Head of caudate nucleus (tissue), 42 donors: ENCODE data around the gene ZNF382.
A peak's percentile ranks its signal among the peaks of the same experiment; 100 is the strongest.
"Not testable (repeated sequence)": the region's sequence is repeated elsewhere in the genome, so short reads cannot be mapped to it uniquely, and the experiment has no call there.

Experiments
- DNase-seq, 42 donors: peaks; one replicate each; pipeline versions ENCODE4 v3.0.0 to v3.0.0-alpha.2; 2020 to 2021; ENCODE audit warnings: mixed read lengths in 7 of 42
- intact Hi-C: fragments of 100-400 bp; cut with DNase I; formaldehyde crosslinking; loops from one replicate; pipeline ENCODE4 v1.15.0; 2022

Gene ZNF382

DNA sequence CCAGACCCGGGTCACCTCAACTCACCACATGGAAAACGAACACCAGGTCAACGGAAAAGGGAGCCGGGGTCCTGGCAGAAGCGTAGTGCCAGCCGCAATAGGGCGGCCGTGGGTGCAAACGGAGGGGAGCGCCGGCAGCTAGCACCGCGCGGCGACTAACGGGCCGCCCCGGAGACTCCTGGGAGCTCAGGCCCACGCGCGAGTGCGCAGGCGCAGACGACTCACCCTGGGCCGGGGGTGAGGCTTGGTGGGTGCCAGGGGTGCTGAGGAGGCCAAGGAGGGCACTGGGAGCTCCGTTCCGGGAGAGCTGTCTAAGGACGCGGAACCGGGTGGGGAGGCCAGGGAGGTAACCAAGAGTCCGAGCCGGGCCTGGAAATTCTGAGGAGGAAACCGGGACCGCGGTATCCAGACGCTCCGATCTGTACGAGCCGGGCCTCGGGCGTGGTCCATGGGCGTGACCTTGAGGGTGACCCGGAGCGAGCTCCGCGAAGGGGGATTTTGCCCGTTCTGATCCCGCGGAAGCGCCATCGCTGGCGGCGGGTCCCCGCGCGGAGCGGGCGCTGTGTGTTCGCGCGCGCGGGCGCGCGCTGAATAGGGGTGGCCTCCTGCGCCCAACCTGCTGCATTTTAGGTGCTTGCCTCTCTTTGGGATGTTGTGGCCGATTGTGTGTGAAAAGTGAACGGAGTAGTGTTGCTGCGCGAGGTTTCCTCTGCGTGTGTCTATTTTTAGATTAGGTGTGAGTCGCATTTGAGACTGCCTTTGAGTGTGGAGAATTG is at the start of gene ZNF382:
Gene ZNF382, plus strand, starts transcription at position 213 of the 776 bp plus-strand sequence. CDS start 4,602 bp downstream, outside the sequence.
- DNase-seq: peak; percentile 53 to 94 (median 86)
- intact Hi-C loops: no loop called here

- intact Hi-C loops: no loop called here
- no peak for DNase-seq
These were observed 40.7 kb upstream of the ZNF382 start for GRCh38 chr19:36564391-36564790.

GRCh38 chr19:36572593-36573019 is 32.5 kb upstream of the ZNF382 start:
- no peak for DNase-seq
- intact Hi-C loops: loop anchor here (5.0 kb wide), 1 partner anchor 45 kb away; the partner anchor contains the start of gene ZNF260

- DNase-seq: peak; percentile 86 to 96 (median 92)
- intact Hi-C loops: loop anchor here (5.0 kb wide), 1 partner anchor 46 kb away; the partner anchor contains the start of gene ZNF260
These were observed 31.9 kb upstream of the ZNF382 start, which contains the start of gene ZNF529 for GRCh38 chr19:36573020-36573894. TSS of gene ZNF529 (minus strand) at chr19:36573292. CDS start at chr19:36572346, 946 bp downstream.

GRCh38 chr19:36573895-36574720 is 31.0 kb upstream of the ZNF382 start:
- DNase-seq: peak in 5 of 42 donors; percentile 2 to 22 (median 9)

DNA sequence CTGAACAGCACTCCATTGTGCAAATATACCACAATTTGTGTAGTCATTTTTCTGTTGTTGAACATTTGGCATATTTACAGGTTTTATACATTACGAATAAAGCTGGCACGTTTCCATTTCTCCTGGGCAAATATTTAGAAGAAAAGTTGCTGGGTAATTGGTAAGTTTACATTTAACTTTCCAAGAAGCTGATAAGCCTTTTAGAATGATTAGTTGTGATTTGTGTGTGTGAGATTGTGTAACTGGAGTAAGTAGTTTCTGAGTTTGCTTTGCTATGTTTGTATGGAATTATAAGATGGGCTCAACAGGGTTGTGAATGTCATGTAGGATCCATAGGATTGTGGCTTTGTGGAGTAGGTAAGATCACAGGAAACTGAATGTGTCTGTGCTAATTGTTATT is 30.4 kb upstream of the ZNF382 start:
- intact Hi-C loops: loop anchor here (5.0 kb wide), 1 partner anchor 47 kb away; the partner anchor contains the start of gene ZNF260
- DNase-seq: no peak

More at GRCh38 chr19:36573895-36574720, 31.0 kb upstream of the ZNF382 start:
- intact Hi-C loops: loop anchor here (5.0 kb wide), 1 partner anchor 47 kb away; the partner anchor contains the start of gene ZNF260

DNA sequence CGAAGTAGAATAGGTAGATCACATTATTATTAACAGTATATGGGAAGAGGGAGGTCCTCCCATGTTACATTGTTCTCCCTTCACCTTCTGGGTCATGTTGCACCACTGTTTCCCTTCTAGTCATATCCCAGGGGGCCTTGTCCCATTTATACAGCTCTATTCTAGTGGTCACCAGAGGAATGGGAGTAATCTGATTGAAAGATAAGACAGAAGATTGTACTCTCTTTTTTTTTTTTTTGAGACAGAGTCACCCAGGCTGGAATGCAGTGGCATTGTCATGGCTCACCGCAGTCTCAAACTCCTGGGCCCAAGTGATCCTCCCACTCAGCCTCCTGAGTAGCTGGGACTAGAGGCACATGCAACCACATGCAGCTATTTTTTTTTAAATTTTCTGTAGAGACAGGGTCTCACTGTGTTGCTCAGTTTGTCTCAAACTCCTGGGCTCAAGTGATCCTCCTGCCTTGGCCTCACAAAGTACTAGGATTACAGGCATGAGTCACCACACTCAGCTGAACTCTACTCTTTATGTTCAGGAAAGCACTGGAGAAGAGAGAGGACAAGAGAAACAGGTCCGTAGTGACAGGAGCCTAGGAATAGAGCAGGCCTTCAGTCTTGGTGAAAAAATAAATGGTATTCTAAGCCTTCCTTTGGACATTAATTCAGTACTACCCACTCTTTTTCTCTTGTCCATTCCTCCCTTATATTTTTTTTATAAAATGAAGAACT is 27.7 kb upstream of the ZNF382 start:
- intact Hi-C loops: no loop called here
- DNase-seq: no peak

DNA sequence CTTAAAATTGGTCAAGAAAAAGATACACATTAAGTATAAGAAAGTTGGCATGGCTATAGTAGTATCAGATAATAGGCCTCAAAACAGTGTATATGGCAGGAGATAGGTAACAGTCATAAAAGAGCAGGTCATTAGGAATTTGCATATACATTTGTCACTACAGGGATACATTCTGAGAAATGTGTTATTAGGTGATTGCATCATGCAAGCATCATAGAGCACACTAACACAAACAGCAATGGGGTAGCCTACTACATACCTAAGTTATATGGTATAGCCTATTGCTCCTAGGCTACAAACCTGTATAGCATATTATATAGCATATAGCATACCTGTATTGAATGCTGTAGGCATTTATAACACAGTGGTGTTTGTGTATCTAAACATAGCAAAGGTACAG is 25.9 kb upstream of the ZNF382 start:
- DNase-seq: no peak
- intact Hi-C loops: no loop called here

DNA sequence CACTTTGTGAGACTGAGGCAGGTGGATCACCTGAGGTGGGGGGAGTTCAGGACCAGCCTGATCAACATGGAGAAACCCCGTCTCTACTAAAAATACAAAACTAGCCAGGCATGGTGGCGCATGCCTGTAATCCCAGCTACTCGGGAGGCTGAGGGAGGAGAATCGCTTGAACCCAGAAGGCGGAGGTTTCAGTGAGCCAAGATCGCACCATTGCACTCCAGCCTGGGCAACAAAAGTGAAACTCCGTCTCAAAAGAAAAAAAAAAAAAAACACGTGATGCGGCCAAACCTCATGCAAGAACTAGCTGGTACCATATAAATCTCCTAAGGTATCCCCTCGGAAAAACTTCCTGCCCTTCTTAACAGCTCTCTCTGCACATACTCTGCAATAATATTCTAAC is 2.4 kb upstream of the ZNF382 start:
- DNase-seq, intact Hi-C loops: not testable (repeated sequence)

DNA sequence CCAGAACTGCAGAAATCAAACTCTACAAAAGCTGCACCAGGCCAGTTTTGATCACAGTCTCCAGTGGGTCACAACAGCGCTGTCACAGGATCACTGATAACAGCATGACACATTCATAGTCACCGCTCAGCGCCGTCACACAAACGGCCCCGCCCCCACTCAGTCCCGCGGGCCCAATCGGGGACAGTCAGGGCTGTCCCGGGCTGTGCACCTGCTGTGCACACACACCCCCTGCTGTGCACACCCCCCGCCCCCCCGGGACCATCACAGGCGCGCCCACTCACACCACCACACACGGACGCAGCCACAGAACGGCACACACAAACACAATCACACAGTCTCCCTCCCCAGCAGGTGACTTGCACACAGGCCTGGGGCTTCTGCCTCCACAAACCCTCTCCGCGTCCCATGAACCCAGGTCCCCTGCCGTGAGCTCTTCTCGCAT is 435 bp upstream of the ZNF382 start:
- intact Hi-C loops: no loop called here
- DNase-seq: peak; percentile 51 to 91 (median 81)

DNA sequence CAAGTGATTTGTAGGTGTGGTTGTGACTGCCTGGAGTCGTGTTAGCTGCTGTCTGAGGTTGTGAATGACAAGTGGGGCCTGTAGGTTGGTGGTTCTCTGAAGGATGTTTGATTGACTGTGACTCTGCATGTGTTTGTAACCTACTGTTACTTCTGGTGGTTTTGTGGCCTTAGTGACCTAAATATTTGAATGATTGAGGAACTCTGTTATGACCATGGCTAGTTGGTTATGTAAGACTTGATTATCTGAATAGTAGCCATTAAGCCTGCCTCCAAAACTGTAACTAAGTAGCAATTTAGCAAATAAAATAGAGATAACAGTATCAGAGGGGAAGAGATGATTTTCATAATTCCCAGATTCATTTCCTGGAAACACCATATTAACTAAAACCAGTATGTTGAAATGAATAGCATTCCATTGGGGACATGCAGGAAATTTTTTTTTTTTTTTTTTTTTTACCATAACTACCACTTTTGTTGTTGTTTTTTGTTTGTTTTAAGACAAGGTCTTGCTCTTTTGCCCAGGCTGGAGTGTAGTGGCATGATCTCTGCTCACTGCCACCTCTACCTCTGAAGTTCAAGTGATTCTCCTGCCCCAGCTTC is 865 bp downstream of the ZNF382 start:
- intact Hi-C loops: no loop called here
- peak in 1 of 42 donors; percentile 3 for DNase-seq

GRCh38 chr19:36627057-36627456 is 21.9 kb downstream of the ZNF382 start:
- intact Hi-C loops: no loop called here
- no peak for DNase-seq

- DNase-seq: no peak
- intact Hi-C loops: no loop called here
These were observed 30.2 kb downstream of the ZNF382 start for GRCh38 chr19:36635342-36635741.

DNA sequence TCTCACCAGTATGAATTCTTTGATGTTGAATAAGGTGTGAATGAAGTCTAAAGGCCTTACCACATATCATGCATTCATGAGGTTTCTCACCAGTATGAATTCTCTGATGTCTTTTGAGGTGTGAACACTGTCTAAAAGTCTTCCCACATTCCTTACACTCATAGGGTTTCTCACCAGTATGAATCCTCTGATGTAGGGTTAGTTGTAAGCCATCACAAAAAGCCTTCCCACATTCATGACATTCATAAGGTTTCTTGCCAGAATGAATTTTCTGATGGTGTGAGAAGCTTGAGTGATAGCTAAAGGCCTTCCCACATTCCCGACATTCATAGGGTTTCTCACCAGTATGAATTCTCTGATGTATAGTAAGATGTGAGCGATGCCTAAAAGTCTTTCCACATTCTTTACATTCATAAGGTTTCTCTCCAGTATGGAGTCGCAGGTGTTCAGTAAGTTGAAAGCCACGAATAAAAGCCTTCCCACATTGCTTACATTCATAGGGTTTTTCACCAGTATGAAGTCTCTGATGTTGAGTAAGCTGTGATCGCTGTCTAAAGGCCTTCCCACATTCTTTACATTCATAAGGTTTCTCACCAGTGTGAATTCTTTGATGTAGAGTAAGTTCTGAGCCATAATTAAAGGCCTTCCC is 33.9 kb downstream of the ZNF382 start:
- intact Hi-C loops: no loop called here
- no peak for DNase-seq

DNA sequence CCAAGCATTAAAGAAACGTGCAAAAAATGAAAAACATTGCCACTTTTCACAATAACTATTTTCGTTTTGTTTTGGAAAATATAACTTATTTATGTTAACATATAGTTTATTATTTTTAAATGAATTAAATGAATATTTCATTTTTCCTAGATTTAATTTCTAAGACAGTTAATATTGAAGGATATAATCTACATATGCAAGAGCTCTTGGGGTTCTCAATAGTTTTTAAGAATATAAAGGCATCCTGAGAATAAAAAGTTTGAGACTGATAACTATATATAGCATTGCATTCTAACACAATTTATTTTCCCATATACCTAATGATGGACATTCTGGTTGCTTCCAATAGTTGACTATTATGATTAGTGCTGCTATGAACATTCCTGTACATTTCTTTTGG is 41.6 kb downstream of the ZNF382 start:
- intact Hi-C loops: no loop called here
- DNase-seq: no peak

GRCh38 chr19:36652958-36653357 is 47.8 kb downstream of the ZNF382 start:
- intact Hi-C loops: no loop called here
- DNase-seq: no peak

GRCh38 chr19:36665832-36666231 is 60.7 kb downstream of the ZNF382 start:
- intact Hi-C loops: loop anchor here (5.0 kb wide), 1 partner anchor 134 kb away; no protein-coding TSS in a partner anchor
- DNase-seq: no peak
